Body of pancreas (tissue), 4 donors: ENCODE data around the gene TMEM117.

ENCODE experiments used
- POLR2A ChIP-seq, 3 donors: fragments of 450-650 bp; IDR thresholded peaks; one replicate each; pipeline ENCODE4 v1.6.1; 2016; ENCODE audit warnings: antibody characterized with exemption in 3 of 3, mild to moderate bottlenecking in 2 of 3
- TF ChIP-seq, protein P1 (sequence below), 7 experiments: fragments of 450-650 bp in 4 of 7; fragments of 200-600 bp in 3 of 7; sonication (generic) in 3 of 7; IDR thresholded peaks; one replicate each; pipeline ENCODE4 v1.5.1; 2016 to 2019; ENCODE audit warnings: antibody characterized with exemption in 7 of 7

DNA sequence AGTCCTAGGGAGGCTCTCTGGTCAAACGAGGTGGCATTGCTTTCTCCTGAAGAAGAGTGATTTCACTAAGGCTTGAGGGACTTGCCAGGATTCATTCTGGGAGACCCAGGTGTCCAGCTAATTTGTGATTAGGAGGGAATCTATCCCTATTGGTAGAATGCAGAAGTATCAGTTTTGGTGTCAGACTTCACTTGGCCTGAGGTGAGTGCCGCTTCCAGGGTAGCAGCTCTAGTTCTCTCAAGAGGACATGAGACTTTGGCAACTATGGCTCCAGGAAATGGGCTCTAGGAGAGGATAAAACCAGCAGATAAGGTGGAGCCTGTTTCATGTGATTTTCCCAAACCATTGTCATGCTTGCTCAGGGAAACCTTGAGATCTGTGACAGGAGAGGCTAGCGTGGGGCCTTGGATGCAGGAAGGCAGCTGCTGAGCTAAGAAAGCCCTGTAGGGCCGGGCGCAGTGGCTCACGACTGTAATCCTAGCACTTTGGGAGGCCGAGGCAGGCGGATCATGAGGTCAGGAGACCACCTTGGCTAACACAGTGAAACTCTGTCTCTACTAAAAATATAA, 11.6 kb upstream of the TMEM117 start:
- TF ChIP-seq, protein P1, sequence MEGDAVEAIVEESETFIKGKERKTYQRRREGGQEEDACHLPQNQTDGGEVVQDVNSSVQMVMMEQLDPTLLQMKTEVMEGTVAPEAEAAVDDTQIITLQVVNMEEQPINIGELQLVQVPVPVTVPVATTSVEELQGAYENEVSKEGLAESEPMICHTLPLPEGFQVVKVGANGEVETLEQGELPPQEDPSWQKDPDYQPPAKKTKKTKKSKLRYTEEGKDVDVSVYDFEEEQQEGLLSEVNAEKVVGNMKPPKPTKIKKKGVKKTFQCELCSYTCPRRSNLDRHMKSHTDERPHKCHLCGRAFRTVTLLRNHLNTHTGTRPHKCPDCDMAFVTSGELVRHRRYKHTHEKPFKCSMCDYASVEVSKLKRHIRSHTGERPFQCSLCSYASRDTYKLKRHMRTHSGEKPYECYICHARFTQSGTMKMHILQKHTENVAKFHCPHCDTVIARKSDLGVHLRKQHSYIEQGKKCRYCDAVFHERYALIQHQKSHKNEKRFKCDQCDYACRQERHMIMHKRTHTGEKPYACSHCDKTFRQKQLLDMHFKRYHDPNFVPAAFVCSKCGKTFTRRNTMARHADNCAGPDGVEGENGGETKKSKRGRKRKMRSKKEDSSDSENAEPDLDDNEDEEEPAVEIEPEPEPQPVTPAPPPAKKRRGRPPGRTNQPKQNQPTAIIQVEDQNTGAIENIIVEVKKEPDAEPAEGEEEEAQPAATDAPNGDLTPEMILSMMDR (IDR thresholded peaks at IDR 0.05) = no peak
- no peak for TF ChIP-seq POLR2A (IDR thresholded peaks at IDR 0.05)
